Measurements from ENCODE around the gene CEP57L1. TPM values are rescaled to one million over a fixed set of nuclear protein-coding genes. Genes with fewer than 3 reads are reported as not detected.

CEP57L1 gene
- total and polyA plus RNA-seq, 8 donors: 11.3 to 42.5 (median 33.6) TPM

DNA sequence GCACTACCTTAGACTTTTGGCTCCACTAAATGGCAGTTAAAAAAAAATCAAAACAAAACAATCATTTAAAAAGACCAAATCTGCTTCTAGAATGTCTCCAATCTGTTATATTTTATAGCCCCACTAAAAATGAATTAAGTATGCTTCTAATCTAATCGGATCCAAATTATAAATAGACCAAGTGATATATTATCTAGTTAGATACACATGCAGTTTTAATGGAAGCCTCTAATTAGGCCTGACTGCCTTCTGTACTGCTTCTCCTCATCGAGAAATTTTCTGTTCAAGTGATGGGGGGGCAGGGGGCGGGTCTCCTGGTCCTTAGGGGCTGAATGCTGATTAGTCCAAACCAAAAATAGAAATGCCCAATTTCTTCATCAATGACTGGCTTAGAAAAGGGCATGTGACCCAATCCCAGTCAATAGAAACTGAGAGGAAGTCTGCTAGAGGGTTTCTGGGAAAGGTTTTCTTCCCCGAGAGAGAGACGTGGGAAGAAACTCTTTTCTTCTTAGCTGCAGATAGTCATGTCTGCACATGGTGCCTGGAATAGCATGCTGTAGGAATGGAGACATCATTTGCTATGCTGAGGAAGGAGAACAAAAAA lies 7.5 kb upstream of the CEP57L1 start:
- TF ChIP-seq, protein P1, sequence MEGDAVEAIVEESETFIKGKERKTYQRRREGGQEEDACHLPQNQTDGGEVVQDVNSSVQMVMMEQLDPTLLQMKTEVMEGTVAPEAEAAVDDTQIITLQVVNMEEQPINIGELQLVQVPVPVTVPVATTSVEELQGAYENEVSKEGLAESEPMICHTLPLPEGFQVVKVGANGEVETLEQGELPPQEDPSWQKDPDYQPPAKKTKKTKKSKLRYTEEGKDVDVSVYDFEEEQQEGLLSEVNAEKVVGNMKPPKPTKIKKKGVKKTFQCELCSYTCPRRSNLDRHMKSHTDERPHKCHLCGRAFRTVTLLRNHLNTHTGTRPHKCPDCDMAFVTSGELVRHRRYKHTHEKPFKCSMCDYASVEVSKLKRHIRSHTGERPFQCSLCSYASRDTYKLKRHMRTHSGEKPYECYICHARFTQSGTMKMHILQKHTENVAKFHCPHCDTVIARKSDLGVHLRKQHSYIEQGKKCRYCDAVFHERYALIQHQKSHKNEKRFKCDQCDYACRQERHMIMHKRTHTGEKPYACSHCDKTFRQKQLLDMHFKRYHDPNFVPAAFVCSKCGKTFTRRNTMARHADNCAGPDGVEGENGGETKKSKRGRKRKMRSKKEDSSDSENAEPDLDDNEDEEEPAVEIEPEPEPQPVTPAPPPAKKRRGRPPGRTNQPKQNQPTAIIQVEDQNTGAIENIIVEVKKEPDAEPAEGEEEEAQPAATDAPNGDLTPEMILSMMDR (IDR thresholded peaks at IDR 0.05): no peak
- intact Hi-C loops (cut with DNase I): no loop called here
- no peak overlapping the region for H3K27ac ChIP-seq
- no peaks in the 10 kb centered on the region for H3K36me3 ChIP-seq
- no peaks in the 10 kb centered on the region for H3K27me3 ChIP-seq
- no peak overlapping the region for H3K4me3 ChIP-seq
- H3K9me3 ChIP-seq: no peaks in the 10 kb centered on the region
- H3K4me1 ChIP-seq: peaks cover 0 to 29% of the 10 kb centered on the region in 2 donors
- ATAC-seq: no peak
- no peak for DNase-seq

DNA sequence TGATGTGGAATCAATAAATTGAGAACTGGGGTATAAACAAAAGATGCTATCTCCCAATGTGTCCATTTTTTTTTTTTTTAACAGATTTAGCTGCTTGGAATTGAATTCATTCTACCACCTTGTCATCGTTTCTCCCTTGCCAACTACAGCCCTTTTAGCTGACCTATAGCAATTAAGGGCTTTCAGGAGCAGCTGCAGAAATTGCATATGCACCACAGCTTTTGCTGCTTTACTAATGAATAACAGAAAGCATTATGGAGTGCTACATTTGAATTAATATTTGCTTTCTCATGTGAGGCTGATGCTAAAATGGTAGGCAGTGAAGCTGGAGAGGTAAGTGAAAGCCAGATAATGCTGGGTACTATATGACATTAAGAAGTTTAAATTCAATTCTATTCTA lies 6.3 kb upstream of the CEP57L1 start:
- H3K9me3 ChIP-seq: no peaks in the 10 kb centered on the region
- DNase-seq (no peak), ATAC-seq (no peak)
- peaks cover 0 to 41% of the 10 kb centered on the region in 2 donors for H3K4me1 ChIP-seq
- H3K4me3 ChIP-seq: no peak overlapping the region
- no peaks in the 10 kb centered on the region for H3K27me3 ChIP-seq
- intact Hi-C loops (cut with DNase I): no loop called here
- no peaks in the 10 kb centered on the region for H3K36me3 ChIP-seq
- TF ChIP-seq, protein P1 (IDR thresholded peaks at IDR 0.05): no peak
- no peak overlapping the region for H3K27ac ChIP-seq

DNA sequence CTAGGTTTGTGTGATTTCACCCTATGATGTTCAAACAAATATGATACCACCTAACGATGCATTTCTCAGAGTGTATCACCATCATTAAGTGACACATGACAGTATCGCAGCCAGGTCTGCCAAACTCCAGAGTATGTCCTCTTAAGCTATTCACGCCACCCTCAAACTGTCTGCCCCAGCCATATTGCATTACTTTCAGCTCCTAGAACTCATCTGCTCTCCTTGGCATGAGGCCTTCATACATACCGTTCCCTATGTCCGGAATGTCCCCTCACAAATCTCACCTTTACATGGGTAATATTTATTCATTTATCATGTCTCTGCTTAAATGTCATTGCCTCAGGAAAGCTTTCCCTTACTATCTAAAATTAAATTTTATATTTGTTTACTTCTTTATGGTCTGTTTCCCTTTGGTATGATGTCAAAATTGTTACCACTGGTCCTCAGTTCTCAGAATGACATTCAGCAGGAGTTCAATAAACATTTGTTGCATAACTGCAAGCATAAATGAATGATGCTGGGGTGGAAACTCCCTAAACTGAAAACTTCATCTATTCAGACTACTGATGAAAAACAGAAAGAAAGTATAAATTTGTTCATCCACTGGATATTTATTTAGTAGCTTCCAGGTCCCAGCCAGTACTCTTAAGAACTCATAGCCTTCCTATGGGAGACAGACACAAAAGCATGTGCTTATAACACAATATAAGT lies 3.8 kb upstream of the CEP57L1 start:
- intact Hi-C loops (cut with DNase I): no loop called here
- TF ChIP-seq, protein P1 (IDR thresholded peaks at IDR 0.05): no peak
- no peak for DNase-seq

DNA sequence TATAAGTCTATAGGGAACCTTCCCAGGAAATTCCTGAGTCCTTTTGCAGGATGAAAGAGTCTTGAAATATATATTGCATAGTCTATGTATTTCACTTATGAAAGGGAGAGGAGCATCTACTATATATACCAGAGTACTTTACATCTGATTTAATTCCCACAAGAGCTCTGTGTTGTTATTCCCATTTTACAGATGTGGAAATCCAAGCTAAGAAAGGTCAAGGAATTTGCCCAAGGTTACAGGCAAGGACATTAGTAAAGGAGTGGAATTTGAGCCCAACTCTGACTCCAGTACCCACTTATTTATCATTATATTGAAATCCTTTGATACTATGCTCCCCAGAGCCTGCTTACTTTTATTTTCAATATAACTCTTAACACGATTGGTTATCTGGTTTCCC lies 3.2 kb upstream of the CEP57L1 start:
- intact Hi-C loops (cut with DNase I): no loop called here

More for the DNA sequence above, 3.8 kb upstream of the CEP57L1 start:
- H3K36me3 ChIP-seq: no peaks in the 10 kb centered on the region
- H3K9me3 ChIP-seq: no peaks in the 10 kb centered on the region
- ATAC-seq: no peak
- H3K4me3 ChIP-seq: peak overlapping the region; percentile 69 to 70
- peaks cover 0 to 50% of the 10 kb centered on the region in 2 donors for H3K4me1 ChIP-seq
- no peak overlapping the region for H3K27ac ChIP-seq
- no peaks in the 10 kb centered on the region for H3K27me3 ChIP-seq

More for the DNA sequence above, 3.2 kb upstream of the CEP57L1 start:
- Histone ChIP-seq H3K27ac (no peak overlapping the region), H3K27me3 (no peaks in the 10 kb centered on the region), H3K9me3 (no peaks in the 10 kb centered on the region), H3K4me1 (peaks cover 0 to 54% of the 10 kb centered on the region in 2 donors), H3K36me3 (no peaks in the 10 kb centered on the region), H3K4me3 (peak overlapping the region; percentile 69 to 70)
- DNase-seq: no peak
- no peak for ATAC-seq
- TF ChIP-seq, protein P1 (IDR thresholded peaks at IDR 0.05): no peak

Data from left lung (tissue), 10 donors.